ENCODE results near the gene MSI2. TPM values are rescaled to one million over a fixed set of nuclear protein-coding genes. Genes with fewer than 3 reads are reported as not detected.

Gene MSI2
- total RNA-seq, 1 donor: 23.2 TPM

- H3K4me1 ChIP-seq (ENCODE audit: insufficient read depth, low read length): no peaks in the 10 kb centered on the region
- H4K20me1 ChIP-seq (ENCODE audit: insufficient read depth, low read length): no peaks in the 10 kb centered on the region
- H3K27ac ChIP-seq (ENCODE audit: low read depth, low read length): no peak overlapping the region
- H3K36me3 ChIP-seq (ENCODE audit: insufficient read depth, low read length): no peaks in the 10 kb centered on the region
- no peaks in the 10 kb centered on the region for H3K27me3 ChIP-seq (ENCODE audit: insufficient read depth, low read length)
- no peaks in the 10 kb centered on the region for H3K9me3 ChIP-seq (ENCODE audit: low read depth, low read length)
- no peak overlapping the region for H3K4me3 ChIP-seq (ENCODE audit: insufficient read depth, low read length)
- H3K4me2 ChIP-seq (ENCODE audit: insufficient read depth, low read length): no peak overlapping the region
- no peaks in the 10 kb centered on the region for H3K79me2 ChIP-seq (ENCODE audit: insufficient read depth, low read length)
- H2AFZ ChIP-seq (ENCODE audit: low read length): no peak overlapping the region
- DNase-seq (ENCODE audit: insufficient read length, low spot score, missing footprints): no peak
- no peak for TF ChIP-seq CTCF (IDR thresholded peaks at IDR 0.05; ENCODE audit: extremely low read depth, low read depth, low read length)
Observed at GRCh38 chr17:57606111-57606875, 350.0 kb downstream of the MSI2 start.

GRCh38 chr17:57607553-57608120 lies 351.3 kb downstream of the MSI2 start:
- Histone ChIP-seq H3K9me3 (ENCODE audit: low read depth, low read length) (no peaks in the 10 kb centered on the region), H3K27me3 (ENCODE audit: insufficient read depth, low read length) (no peaks in the 10 kb centered on the region), H3K36me3 (ENCODE audit: insufficient read depth, low read length) (no peaks in the 10 kb centered on the region), H4K20me1 (ENCODE audit: insufficient read depth, low read length) (no peaks in the 10 kb centered on the region), H3K27ac (ENCODE audit: low read depth, low read length) (no peak overlapping the region), H3K4me3 (ENCODE audit: insufficient read depth, low read length) (no peak overlapping the region), H3K4me1 (ENCODE audit: insufficient read depth, low read length) (no peaks in the 10 kb centered on the region), H3K4me2 (ENCODE audit: insufficient read depth, low read length) (no peak overlapping the region), H3K79me2 (ENCODE audit: insufficient read depth, low read length) (no peaks in the 10 kb centered on the region), H2AFZ (ENCODE audit: low read length) (no peak overlapping the region)
- no peak for DNase-seq (ENCODE audit: insufficient read length, low spot score, missing footprints)
- no peak for TF ChIP-seq CTCF (IDR thresholded peaks at IDR 0.05; ENCODE audit: extremely low read depth, low read depth, low read length)

- H3K27me3 ChIP-seq (ENCODE audit: insufficient read depth, low read length): no peaks in the 10 kb centered on the region
- H4K20me1 ChIP-seq (ENCODE audit: insufficient read depth, low read length): no peaks in the 10 kb centered on the region
- no peak overlapping the region for H3K27ac ChIP-seq (ENCODE audit: low read depth, low read length)
- no peak overlapping the region for H2AFZ ChIP-seq (ENCODE audit: low read length)
- H3K36me3 ChIP-seq (ENCODE audit: insufficient read depth, low read length): no peaks in the 10 kb centered on the region
- H3K4me2 ChIP-seq (ENCODE audit: insufficient read depth, low read length): no peak overlapping the region
- no peaks in the 10 kb centered on the region for H3K9me3 ChIP-seq (ENCODE audit: low read depth, low read length)
- DNase-seq (ENCODE audit: insufficient read length, low spot score, missing footprints): peak; percentile 15
- H3K4me1 ChIP-seq (ENCODE audit: insufficient read depth, low read length): no peaks in the 10 kb centered on the region
- no peak overlapping the region for H3K4me3 ChIP-seq (ENCODE audit: insufficient read depth, low read length)
- no peaks in the 10 kb centered on the region for H3K79me2 ChIP-seq (ENCODE audit: insufficient read depth, low read length)
- no peak for TF ChIP-seq CTCF (IDR thresholded peaks at IDR 0.05; ENCODE audit: extremely low read depth, low read depth, low read length)
Observed at GRCh38 chr17:57608369-57609124, 352.2 kb downstream of the MSI2 start.
